ENCODE results near the gene SLAIN2.

SLAIN2 gene

GRCh38 chr4:48370260-48371134 lies 29.2 kb downstream of the SLAIN2 start:
- DNase-seq (ENCODE audit: low read depth in 3 of 3), result no peak

GRCh38 chr4:48372272-48372671 lies 30.9 kb downstream of the SLAIN2 start:
- DNase-seq (ENCODE audit: low read depth in 3 of 3), result no peak

GRCh38 chr4:48375651-48376304 lies 34.4 kb downstream of the SLAIN2 start:
- DNase-seq (ENCODE audit: low read depth in 3 of 3), result no peak

- DNase-seq (ENCODE audit: low read depth in 3 of 3), result no peak
Measured at GRCh38 chr4:48379587-48380180, 38.4 kb downstream of the SLAIN2 start.

GRCh38 chr4:48380583-48381167 lies 39.3 kb downstream of the SLAIN2 start:
- no peak for DNase-seq (ENCODE audit: low read depth in 3 of 3)

GRCh38 chr4:48388525-48389154 lies 47.3 kb downstream of the SLAIN2 start:
- DNase-seq (ENCODE audit: low read depth in 3 of 3), result no peak

GRCh38 chr4:48396043-48396442 lies 54.7 kb downstream of the SLAIN2 start:
- DNase-seq (ENCODE audit: low read depth in 3 of 3), result no peak

GRCh38 chr4:48400416-48400815 lies 59.1 kb downstream of the SLAIN2 start:
- no peak for DNase-seq (ENCODE audit: low read depth in 3 of 3)

- DNase-seq (ENCODE audit: low read depth in 3 of 3), result no peak
Measured at GRCh38 chr4:48403358-48403757, 62.0 kb downstream of the SLAIN2 start.

GRCh38 chr4:48403779-48404178 lies 62.5 kb downstream of the SLAIN2 start:
- no peak for DNase-seq (ENCODE audit: low read depth in 3 of 3)

- no peak for DNase-seq (ENCODE audit: low read depth in 3 of 3)
Measured at GRCh38 chr4:48405924-48406323, 64.6 kb downstream of the SLAIN2 start.

GRCh38 chr4:48409203-48409602 lies 67.9 kb downstream of the SLAIN2 start:
- DNase-seq (ENCODE audit: low read depth in 3 of 3), result no peak

- DNase-seq (ENCODE audit: low read depth in 3 of 3), result no peak
Measured at GRCh38 chr4:48410812-48411211, 69.5 kb downstream of the SLAIN2 start.

GRCh38 chr4:48420144-48420543 lies 78.8 kb downstream of the SLAIN2 start:
- DNase-seq (ENCODE audit: low read depth in 3 of 3), result no peak

GRCh38 chr4:48421101-48421500 lies 79.8 kb downstream of the SLAIN2 start:
- DNase-seq (ENCODE audit: low read depth in 3 of 3), result no peak

GRCh38 chr4:48428926-48429325 lies 87.6 kb downstream of the SLAIN2 start:
- DNase-seq (ENCODE audit: low read depth in 3 of 3), result no peak

GRCh38 chr4:48429709-48430474 lies 88.6 kb downstream of the SLAIN2 start:
- no peak for DNase-seq (ENCODE audit: low read depth in 3 of 3)

- DNase-seq (ENCODE audit: low read depth in 3 of 3), result no peak
Measured at GRCh38 chr4:48431401-48431800, 90.1 kb downstream of the SLAIN2 start.

- DNase-seq (ENCODE audit: low read depth in 3 of 3), result no peak
Measured at GRCh38 chr4:48432017-48432416, 90.7 kb downstream of the SLAIN2 start.

GRCh38 chr4:48436318-48436717 lies 95.0 kb downstream of the SLAIN2 start:
- no peak for DNase-seq (ENCODE audit: low read depth in 3 of 3)

GRCh38 chr4:48439988-48440387 lies 98.7 kb downstream of the SLAIN2 start:
- DNase-seq (ENCODE audit: low read depth in 3 of 3), result no peak
